Measurements from ENCODE around the gene NET1. TPM values are rescaled to one million over a fixed set of nuclear protein-coding genes. Genes with fewer than 3 reads are reported as not detected.
"Not testable (repeated sequence)": the region's sequence is repeated elsewhere in the genome, so short reads cannot be mapped to it uniquely, and the experiment has no call there.

NET1 gene, protein sequence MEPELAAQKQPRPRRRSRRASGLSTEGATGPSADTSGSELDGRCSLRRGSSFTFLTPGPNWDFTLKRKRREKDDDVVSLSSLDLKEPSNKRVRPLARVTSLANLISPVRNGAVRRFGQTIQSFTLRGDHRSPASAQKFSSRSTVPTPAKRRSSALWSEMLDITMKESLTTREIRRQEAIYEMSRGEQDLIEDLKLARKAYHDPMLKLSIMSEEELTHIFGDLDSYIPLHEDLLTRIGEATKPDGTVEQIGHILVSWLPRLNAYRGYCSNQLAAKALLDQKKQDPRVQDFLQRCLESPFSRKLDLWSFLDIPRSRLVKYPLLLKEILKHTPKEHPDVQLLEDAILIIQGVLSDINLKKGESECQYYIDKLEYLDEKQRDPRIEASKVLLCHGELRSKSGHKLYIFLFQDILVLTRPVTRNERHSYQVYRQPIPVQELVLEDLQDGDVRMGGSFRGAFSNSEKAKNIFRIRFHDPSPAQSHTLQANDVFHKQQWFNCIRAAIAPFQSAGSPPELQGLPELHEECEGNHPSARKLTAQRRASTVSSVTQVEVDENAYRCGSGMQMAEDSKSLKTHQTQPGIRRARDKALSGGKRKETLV
- 24.6 TPM for polyA plus RNA-seq (2012; ENCODE audit: insufficient read depth, insufficient read length)

DNA sequence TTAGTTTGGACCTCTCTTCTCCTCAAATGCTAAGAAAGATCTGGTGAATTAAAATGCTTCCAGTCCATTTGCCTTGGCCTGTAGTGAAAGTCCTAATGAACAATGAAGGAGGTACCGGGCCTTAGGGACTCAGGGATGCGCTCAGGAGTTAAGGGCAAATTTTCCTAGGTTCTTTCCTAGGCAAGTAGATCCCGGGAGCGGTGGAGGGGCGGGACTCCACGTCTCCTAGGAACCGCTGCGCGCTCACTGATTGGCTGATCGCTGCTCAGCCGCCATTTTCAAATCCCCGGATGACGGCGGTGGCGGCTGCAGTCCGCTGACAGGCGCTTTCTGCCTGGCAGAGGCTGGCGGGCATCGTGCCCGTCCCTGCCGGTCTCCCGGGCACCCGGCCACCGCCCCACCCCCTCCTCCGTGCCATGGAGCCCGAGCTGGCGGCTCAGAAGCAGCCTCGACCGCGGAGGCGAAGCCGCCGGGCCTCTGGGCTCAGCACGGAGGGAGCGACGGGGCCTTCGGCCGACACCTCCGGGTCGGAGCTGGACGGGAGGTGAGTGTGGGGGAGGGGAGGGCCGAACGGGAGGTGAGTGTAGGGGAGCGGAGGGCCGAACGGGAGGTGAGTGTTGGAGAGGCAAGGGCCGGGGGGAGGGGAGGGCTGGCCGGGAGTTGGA is at the start of gene NET1:
Gene NET1, plus strand, starts transcription at position 281 of the 665 bp plus-strand sequence. Its CDS starts 136 bp downstream, at position 417.
- peak within 1 kb of the TSS; percentile 81 for H3K4me3 ChIP-seq (ENCODE audit: low read length)
- DNase-seq (ENCODE audit: low read depth, low spot score) = peak; percentile 73

DNA sequence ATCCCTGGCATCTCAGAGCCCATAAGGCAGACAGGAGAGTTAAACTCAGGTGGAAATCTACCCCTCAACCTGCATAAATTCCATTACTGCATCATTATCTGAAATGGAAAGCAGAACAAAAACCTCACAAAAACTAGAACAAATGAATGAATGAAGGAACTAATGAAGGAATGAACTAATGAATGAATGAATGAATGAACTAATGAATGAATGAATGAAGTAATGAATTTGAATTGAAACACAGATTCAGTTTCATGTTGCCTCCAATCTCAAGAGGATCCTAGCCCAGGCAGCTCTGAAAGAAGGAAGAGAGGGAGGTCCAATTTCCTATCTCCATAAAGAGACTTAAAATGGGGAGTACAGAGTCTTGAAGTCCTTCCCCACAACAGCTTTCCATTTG is 49.5 kb upstream of the NET1 start:
- H3K4me3 ChIP-seq (ENCODE audit: low read length) = no peak overlapping the region
- DNase-seq (ENCODE audit: low read depth, low spot score) = no peak

DNA sequence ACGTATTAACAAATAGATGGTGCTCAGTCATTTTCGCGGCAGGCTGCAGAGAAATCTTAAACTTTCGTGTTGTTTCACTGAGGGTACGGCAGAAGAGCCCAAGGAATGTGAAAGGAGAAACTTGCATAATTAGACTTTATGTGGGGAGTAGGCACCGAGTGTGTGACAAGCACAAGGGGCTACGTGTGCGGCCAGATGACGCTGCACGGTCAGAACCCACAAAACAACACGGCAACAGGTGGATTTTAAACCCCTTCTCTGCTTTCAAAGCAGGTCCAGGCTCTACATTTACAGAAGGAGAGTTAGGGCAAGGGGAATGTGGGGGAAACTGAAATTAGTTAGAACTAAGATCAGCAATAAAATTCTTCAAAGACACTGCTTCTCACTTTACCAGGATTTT is 48.0 kb upstream of the NET1 start:
- no peak for DNase-seq (ENCODE audit: low read depth, low spot score)
- no peak overlapping the region for H3K4me3 ChIP-seq (ENCODE audit: low read length)

DNA sequence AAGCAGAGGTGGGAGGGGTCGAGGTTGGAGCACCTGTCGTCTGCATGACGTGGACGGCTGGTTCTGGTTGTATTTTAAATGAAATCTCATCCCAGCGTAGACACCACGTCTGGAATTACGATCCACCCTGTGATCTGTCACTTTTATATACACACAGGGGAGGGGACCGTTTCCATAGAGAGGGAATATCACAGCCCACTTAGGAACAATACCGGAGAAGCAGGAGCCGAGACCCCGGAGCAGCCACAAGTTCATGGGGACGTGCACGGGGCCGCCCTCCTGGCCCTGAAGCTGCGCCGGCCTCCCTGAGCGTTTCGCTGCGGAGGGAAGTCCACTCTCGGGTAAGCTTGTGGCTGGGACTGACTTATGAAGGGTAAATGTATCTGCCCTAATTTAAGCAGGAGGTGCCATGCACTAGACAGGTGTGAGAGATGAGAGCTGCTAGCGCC is 47.4 kb upstream of the NET1 start, which contains the start of gene UCN3:
Gene UCN3, plus strand, starts transcription at position 77 of the 449 bp plus-strand sequence. CDS start 8,755 bp downstream, outside the sequence.
- no peak within 1 kb of the TSS for H3K4me3 ChIP-seq (ENCODE audit: low read length)
- no peak for DNase-seq (ENCODE audit: low read depth, low spot score)

DNA sequence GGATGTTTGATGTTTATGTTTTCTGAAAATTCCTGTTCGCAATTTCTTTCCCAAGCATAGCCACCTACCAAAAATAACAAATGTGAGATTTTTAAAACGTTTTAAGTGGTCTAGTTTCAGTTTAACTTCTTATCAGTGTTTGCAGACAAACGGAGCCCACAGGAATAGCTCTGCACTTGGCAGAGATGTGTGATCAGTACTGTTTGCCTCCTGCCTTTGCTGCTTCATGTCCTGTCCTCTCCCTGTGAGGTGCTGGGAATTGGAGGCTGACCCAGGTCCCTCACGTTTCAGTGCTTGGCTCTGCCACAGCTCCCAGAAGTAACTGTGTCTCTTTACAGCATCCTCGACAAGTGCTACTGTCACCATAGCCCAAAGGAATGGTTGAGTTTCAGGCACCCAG is 46.4 kb upstream of the NET1 start:
- no peak for DNase-seq (ENCODE audit: low read depth, low spot score)
- no peak overlapping the region for H3K4me3 ChIP-seq (ENCODE audit: low read length)

DNA sequence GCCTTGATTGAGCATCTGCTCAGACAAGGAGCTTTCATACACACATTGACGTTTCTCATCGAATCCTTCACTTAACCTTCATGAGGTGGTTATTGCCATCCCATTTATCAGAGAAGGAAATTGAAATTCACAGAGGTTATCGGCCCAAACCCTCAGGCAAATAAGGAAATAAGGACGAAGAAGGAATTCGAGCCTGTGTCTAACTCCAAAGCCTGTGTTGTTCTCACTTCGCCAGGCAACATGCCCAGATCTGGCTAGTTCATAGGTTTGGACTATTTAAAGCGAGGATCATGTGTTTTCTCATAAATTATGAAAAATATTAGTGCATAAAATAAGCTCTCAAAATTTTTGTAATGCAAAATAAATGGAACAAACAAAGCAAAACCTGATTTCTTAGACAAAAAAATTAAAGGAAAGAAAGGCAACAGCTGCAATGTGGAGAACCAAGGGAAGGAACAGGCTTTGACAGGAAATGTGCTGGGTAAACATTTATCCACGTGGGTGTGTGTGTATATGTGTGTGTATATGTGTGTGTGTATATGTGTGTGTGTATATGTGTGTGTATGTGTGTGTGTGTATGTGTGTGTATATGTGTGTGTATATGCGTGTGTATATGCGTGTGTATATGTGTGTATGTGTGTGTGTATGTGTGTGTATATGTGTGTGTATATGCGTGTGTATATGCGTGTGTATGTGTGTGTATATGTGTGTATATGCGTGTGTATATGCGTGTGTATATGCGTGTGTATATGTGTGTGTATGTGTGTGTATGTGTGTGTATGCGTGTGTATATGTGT is 42.8 kb upstream of the NET1 start:
- DNase-seq (ENCODE audit: low read depth, low spot score) = no peak
- H3K4me3 ChIP-seq (ENCODE audit: low read length) = no peak overlapping the region

DNA sequence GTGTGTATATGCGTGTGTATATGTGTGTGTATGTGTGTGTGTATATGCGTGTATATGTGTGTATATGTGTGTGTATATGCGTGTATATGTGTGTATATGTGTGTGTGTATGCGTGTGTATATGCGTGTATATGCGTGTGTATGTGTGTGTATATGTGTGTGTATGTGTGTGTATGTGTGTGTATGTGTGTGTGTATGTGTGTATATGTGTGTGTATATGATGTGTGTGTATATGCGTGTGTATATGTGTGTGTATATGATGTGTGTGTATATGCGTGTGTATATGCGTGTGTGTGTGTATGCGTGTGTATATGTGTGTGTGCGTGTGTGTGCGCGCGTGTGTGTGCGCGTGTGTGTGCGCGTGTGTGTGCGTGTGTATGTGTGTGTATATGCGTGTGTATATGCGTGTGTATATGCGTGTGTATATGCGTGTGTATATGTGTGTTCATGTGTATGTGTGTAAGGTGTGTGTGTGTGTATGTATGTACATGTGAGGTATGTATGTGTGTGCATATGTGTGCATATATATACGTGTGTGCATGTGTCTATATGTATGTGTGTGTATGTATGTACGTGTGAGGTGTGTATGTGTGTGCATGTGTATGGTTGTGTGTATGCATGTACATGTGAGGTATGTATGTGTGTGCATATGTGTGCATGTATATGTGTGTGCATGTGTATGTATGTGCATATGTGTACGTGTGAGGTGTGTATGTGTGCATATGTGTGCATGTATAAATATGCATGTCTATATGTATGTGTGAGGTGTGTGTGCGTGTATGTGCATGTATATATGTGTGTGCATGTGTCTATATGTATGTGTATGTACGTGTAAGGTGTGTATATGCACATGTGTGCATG is 41.6 kb upstream of the NET1 start:
- no peak overlapping the region for H3K4me3 ChIP-seq (ENCODE audit: low read length)
- no peak for DNase-seq (ENCODE audit: low read depth, low spot score)

DNA sequence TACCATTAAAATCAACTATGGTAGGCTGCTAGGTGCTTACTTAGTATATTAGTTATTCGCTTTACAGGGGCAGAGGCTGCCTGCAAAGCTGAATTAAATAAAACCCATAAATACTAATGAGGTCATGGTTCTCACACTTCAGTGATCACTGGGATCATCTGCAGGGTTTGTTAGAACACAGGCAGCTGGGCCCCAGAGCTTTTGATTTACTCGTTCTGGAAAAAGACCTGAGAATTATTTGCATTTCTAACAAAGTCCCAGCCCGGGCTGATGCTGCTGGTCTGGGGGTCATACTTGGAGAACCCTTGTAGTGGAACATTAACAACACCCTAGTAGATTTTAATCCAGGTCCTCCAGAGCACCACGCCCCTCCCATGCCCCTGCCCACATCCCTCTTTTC is 39.0 kb upstream of the NET1 start:
- no peak for DNase-seq (ENCODE audit: low read depth, low spot score)
- no peak overlapping the region for H3K4me3 ChIP-seq (ENCODE audit: low read length)

DNA sequence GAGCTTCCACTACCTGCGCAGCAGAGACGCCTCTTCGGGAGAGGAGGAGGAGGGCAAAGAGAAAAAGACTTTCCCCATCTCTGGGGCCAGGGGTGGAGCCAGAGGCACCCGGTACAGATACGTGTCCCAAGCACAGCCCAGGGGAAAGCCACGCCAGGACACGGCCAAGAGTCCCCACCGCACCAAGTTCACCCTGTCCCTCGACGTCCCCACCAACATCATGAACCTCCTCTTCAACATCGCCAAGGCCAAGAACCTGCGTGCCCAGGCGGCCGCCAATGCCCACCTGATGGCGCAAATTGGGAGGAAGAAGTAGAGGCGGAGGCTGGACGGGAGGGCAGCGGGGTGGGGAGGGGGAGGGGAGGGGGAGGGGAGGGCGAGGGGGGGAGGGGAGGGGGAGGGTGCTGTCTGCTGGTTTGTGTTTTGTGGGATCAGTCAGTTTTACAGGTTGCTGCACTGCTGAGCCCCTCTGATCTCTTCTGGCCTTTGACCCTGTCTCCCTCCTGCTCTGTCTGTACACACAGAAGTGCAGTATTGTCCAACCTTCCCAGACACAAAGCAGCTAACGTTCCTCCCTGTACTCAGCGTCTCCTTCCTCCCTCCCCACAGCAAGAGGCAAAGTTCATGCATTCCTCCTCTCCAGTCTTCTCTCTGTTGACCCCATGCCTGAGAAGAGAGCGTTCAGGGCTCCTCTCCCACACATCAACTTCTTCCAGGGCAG is 38.3 kb upstream of the NET1 start:
- no peak overlapping the region for H3K4me3 ChIP-seq (ENCODE audit: low read length)
- DNase-seq (ENCODE audit: low read depth, low spot score) = no peak

DNA sequence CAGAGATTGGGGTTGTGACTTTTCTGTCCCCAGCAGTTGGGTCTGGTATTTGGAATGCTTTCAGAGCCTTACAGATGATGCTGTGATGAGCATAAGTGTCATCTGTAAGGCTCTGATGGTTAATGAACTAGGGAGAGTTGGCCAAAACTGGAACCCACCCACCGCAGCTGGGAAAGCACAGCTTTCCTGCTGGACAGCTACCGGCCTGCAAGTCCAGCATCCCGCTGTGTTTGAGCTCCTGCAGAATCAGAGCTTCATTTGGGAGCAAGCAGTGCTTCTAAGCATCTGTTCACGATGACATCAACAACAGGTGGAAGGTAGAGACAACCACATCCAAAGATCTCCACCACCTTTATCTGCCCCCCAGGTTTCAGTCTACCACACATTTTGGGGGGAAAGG is 35.9 kb upstream of the NET1 start:
- H3K4me3 ChIP-seq (ENCODE audit: low read length) = no peak overlapping the region
- DNase-seq (ENCODE audit: low read depth, low spot score) = no peak

DNA sequence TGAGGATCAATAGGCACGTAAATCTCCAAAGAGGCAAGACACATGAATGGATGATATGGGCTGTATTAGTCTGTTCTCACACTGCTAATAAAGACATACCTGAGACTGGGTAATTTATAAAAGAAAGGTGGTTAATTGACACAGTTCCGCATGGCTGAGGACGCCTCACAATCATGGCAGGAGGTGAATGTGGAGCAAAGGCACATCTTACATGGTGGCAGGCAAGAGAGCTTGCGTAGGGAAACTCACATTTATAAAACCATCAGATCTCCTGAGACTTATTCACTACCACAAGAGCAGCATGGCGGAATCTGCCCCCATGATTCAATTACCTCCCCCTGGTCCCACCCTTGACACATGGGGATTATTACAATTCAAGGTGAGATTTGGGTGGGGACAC is 33.2 kb upstream of the NET1 start:
- not testable (repeated sequence) for DNase-seq (ENCODE audit: low read depth, low spot score); H3K4me3 ChIP-seq (ENCODE audit: low read length)

DNA sequence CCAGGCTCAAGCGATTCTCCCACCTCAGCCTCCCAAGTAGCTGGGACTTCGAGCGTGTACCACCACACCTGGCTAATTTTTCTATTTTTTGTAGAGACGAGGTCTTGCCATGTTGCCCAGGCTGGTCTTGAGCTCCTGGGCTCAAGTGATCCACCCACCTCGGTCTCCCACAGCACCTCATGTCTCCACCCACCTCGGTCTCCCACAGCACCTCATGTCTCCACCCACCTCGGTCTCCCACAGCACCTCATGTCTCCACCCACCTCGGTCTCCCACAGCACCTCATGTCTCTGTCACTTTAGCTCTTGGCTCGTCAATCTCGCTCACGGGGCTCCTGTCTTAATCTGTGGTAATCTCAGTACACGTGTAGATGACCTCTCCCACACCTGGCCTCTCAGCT is 32.0 kb upstream of the NET1 start:
- H3K4me3 ChIP-seq (ENCODE audit: low read length); DNase-seq (ENCODE audit: low read depth, low spot score): not testable (repeated sequence)

DNA sequence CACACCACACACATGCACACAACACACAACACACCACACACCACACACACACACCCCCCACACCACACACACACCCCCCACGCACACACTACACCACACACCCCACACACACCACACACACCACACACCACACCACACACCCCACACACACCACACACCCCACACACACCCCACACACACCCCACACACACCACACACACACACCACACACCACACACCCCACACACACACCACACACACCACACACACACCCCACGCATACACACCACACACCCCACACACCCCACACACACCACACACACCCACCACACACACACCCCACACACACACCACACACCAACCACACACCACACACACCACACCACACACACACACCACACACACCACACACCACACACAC is 31.2 kb upstream of the NET1 start:
- H3K4me3 ChIP-seq (ENCODE audit: low read length) = no peak overlapping the region
- DNase-seq (ENCODE audit: low read depth, low spot score) = no peak

DNA sequence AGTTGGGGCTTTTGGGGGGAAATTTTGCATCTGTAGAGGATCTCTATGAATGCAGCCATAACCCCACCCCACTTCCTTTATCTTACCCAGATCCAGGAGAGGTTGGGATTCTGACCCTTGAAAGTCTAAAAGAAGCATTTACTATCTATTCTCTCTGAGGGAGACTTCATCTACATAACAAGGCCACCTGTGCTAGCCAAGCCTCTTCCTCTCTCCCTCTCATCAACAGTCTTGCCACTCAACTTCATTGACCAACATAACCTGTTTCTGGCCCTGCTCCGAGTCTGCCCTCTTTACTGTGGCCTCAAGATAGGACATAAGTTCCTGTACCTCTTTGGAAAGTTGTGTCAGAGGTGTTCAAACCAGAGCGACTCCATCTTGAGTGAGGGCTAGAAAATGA is 27.1 kb upstream of the NET1 start:
- no peak for DNase-seq (ENCODE audit: low read depth, low spot score)
- H3K4me3 ChIP-seq (ENCODE audit: low read length) = no peak overlapping the region

DNA sequence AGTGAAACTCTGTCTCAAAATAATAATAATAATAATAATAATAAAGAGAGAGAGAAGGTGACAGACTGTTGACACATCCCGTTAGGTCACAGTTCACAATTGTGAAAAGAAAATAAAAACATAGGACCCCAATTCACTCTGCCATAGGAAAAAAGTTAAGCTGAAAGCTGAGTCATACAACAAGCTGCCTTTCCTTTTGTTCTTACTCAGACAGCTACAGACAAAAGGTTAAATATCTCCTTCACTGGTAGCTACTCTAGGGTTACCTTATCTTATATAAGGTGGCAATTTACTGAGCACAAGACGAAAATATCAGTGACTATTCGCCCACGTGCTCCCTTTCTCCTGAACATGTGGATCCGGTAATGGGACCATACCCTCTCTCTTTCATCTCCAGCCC is 25.2 kb upstream of the NET1 start:
- no peak overlapping the region for H3K4me3 ChIP-seq (ENCODE audit: low read length)
- no peak for DNase-seq (ENCODE audit: low read depth, low spot score)

DNA sequence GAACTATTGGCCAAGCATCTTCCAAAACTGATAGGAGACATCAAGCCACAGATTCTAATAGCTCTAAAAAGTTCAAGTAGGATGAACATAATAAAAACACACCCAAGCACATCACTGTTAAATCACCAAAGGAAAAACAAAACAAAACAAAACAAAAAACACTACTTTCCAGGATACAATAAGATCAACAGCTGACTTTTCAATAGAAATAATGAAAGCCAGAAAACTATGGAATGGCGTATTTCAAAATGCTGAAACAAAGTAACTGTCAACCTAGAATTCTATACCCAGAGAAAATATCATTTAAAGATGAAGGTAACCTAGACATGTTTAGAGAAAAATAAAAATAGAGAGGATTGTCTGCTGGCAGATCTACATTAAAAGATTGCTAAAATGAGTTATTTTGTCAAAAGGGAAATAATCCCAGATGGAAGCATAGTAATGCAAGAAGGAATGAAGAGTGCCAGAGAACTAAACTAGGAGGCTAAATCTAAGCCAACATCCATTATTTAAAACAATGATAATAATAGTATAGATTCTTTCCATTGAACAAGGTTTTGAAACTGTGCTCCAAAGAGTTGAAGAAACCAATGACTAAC is 21.7 kb upstream of the NET1 start:
- no peak for DNase-seq (ENCODE audit: low read depth, low spot score)
- H3K4me3 ChIP-seq (ENCODE audit: low read length) = no peak overlapping the region

DNA sequence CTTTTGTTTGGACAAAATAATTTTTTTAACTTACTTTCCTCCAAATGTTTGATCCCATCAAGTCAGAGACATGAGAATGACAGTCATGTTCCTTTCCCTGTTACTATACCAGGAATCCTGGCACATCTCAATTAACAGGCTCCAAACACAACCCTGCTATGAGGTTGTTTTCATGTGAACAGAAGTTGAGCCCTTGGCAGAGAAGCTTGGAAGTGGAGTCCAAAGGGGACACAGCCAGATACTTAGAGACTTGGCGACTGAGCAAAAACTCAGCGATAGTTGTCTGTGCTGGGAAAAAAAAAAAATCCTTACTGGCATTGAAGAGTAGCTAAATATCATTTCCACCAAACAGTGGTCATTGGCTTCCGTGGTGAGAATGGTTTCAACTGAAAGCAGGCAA is 20.6 kb upstream of the NET1 start:
- H3K4me3 ChIP-seq (ENCODE audit: low read length) = no peak overlapping the region
- DNase-seq (ENCODE audit: low read depth, low spot score) = no peak

All from Jurkat, Clone E6-1 (cell line).